IPS DF 19.7 (cell line): Measurements from ENCODE around the gene SLC25A21.
"Not testable (repeated sequence)": the region's sequence is repeated elsewhere in the genome, so short reads cannot be mapped to it uniquely, and the experiment has no call there.

Experiments used
- DNase-seq: peaks from one replicate; pipeline ENCODE4 v3.0.0-alpha.2; 2013; ENCODE audit warnings: low read depth, low spot score

SLC25A21 gene

DNA sequence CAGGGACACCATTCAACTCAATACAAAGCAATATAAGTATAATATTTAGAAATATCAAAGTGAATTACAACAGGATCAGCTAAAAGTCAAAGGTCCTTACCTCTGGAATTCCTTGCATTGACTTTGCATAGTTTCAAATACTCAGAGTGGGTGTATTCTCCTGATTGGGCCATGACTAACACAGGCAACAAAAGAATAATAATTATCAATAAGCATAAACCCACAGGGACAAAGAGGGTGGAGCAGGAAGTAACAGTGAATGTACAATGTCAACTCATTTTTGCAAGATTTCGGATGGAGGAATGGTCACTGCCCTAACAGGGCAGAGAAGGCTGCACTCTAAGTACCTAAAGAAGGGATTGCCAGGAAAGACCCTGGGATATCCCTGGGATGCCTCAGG is 303.3 kb downstream of the SLC25A21 start:
- DNase-seq: no peak

DNA sequence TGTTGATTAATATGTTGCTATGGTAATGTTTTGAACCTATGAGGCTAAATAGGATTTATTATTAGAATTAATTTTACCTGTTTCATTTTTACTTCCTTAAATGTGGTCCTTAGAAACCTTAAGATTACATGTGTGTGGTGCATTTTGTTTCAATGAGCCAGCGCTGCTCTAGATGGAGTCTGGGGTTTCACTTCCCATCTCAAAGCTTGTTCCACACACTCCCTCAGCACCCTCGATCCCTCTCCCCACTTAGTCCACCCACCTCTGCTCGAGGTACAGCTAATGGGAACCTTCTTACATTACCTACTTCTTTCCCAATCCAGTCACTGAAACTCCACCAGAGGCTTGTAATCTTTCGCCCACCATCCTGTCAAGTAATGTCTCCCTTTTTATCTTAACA is 305.5 kb downstream of the SLC25A21 start:
- DNase-seq: no peak

DNA sequence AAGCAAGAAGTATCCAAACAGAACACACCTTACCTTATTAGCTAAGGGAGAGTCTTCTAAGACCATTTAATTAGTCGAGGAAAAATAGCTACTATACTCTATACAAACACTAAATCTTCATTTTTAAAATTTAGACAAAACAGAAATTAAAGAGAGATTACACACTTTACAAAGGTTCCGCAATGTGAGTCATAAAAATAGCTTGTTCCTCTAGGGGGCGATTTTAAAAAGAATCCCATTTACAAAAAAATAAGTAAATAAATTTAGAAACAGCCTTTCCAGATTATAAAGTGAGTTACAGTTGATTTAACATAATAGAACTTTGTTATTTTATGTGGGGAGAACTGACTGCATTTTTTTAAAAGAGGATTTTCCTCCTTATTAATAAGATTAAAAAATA is 309.1 kb downstream of the SLC25A21 start:
- DNase-seq: no peak

DNA sequence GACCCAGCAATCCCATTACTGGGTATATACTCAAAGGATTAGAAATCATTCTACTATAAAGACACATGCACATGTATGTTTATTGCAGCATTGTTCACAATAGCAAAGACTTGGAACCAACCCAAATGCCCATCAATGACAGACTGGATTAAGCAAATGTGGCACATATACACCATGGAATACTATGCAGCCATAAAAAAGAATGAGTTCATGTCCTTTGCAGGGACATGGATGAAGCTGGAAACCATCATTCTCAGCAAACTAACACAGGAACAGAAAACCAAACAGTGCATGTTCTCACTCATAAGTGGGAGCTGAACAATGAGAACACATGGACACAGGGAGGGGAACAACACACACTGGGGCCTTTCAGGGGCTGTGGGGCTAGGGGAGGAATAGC is 310.2 kb downstream of the SLC25A21 start:
- DNase-seq: not testable (repeated sequence)

DNA sequence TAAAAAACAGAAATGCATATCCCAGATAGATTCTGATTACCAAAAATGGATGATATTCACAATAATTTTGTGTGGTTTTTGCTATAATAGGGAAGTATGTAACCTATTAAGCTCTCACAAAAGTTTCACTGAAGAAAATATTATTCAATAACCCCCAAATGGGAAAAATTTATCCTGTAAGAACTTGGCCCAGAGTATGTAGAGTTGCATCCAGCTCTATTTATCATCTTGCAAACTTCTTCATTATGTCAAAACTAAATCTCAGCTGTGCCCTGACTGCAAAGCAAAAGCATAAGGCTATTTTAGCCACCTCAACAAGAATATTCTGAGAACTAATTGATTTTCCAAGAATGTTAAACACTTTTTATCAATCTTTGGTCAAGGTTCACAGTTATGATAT is 311.6 kb downstream of the SLC25A21 start:
- DNase-seq: no peak

DNA sequence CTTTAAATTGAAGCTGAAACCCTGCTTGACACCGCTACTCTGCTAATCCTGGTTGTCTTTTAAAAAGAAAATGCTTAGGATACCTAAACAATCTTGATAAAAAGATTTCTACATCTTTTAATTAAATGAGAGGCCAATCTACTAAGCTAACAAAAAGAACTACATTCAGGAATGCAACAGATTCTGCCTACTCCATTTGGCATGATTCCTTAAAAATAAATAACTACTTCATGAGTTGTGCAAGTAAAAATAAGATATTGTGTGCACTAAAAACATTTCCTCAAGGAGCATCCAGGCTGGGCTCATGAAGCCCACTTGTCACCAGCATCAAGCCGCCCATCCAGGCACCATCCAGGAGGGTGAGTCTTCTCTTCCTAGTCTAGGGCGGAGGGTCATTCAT is 313.3 kb downstream of the SLC25A21 start:
- no peak for DNase-seq

DNA sequence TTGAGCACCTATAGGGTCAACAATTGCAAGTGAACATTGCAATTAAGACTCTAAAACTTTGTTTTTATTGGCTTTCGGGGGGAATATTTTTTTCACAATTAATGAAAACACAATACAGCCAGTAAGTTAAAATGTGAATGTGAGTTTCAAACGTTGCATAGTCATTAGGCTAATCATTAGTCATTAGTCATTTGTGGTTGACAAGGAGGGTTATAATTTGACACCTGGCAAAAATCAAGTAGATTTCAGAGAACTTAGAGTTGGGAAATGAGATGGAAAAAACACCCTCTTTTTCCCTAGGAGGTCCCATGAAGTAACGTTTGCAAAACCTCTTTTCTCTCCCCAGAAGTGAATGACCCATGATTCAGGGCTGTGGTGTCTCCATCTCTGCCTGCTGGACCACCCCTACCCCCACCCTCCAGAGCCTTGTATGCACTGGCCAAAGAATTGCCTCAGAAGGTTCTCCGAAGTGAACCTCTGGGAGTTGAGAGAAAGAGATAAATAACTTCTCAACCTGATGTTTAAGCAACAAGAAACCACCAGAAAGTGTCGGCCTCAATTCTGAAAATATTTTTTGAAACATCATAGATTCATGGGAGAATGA is 314.5 kb downstream of the SLC25A21 start:
- no peak for DNase-seq

DNA sequence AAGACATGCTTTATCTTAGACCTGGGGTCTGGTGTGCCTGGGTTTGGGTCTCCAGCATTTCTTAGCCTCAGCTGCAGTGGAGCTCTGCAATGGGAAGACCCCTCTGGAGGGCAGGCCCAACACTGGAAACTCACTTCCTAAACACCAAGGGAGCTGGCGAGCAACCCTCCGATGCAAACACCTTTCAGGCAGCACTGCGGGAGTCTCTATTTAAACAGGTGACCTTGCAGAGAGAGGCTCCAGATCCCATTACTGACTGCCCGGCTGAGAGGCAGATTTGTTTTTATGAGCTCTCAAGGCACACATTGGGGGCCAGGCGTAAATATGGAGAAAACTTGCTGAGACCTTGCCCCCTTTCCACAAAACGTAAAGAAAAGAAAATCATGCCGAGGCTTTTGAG is 315.3 kb downstream of the SLC25A21 start:
- no peak for DNase-seq

DNA sequence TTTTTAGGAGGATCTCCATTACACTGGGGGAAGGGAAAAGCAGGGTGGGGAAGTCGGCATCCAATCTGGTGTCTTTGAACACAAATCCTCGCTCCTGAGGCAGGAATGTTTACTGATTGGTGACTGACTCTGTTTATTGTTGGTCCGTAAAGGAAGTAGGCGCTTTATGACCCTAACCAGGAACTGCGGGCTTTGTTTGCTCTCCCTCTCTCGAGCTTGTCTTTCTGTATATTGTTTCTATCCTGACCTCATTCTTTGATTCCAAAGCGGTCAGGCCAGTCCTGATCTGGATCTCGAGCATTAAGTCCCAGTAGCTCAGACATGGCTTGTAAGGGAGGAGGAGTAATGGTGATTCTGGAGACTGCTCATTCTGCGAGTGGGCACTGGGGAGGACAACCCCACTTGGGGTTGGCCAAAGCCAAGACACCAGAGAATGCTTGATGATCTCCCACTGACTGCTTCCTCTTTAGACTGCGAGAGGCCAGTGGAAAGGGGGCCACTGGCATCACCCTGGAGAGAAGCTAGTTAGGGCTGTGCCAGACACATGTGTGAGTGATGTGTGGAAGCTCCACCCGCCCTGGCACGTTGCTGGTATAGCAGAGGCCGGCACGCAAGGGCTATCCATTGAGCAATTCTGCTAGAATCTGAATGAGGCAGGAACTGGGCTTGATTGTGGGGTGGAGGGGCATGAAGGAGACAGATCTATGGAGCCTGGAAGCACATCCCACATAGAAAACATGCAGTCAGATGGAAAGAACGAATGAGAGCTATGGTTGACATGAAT is 316.1 kb downstream of the SLC25A21 start:
- DNase-seq: no peak

DNA sequence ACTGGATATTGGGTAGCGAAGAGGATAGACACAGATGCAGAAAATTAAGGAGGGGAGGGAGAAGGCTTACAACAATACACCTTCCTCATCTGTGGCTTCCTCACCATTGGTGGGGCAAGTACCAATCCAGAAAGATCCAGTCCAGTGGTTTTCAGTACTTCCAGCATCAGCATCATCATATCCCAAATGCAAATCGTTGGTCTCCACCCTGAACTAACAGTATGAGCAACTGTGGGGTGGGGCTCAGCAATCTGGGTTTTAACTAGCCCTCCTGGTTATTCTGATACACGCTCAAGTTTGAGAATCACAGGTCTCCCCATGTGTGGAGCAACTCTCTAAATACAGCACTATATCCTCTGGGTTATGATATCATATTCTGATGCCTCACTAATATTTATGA is 317.0 kb downstream of the SLC25A21 start:
- no peak for DNase-seq

DNA sequence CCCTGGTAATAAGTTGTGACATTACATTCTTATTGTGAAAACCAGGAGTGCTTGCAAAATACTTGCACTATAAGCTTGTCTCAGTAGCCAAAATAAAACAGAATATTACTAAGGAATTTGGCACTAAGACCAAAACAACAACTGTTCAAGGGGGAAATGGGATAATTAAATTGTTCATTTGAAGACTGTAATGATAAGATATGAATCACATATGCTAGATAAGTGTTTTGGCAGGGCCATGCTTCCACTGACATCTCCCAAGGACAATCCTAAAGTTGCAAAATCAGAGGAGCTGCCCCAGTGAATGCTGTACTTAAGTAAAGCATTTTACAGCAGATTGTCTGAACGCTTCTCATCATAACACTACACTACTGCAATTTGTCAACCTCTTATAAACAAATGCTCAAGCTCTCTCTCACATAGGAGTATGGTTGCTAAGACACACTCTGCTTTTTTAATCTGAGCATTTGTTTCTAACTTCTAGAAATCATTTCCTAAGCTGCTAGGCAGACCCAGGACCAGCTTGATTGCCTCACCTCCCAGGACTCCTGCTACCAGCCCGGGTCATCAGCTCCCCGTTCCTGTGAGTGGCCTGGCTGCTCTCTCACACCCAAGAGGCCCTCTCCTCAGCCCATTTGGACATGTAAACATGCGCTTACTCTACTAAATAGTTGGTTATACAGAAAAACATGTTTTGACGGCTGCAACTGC is 319.3 kb downstream of the SLC25A21 start:
- no peak for DNase-seq

DNA sequence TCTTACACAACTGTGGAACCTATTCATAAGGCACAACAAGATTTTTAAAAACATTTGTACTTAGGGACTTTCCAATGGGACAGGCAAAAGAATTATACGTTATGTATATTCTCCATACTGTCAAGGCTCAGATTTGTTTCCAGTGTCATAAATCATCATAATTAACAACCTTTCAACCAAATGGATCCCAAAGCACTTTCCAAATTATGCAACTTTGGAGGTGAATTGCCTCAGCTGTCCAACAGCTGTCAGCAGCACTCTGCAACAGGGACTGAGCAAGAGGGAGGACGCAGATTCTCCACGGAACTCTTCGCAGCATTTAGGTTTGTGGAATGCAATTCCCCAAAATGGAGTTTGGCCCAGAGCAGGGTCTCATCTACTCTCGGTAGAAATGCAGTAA is 324.2 kb downstream of the SLC25A21 start:
- no peak for DNase-seq

DNA sequence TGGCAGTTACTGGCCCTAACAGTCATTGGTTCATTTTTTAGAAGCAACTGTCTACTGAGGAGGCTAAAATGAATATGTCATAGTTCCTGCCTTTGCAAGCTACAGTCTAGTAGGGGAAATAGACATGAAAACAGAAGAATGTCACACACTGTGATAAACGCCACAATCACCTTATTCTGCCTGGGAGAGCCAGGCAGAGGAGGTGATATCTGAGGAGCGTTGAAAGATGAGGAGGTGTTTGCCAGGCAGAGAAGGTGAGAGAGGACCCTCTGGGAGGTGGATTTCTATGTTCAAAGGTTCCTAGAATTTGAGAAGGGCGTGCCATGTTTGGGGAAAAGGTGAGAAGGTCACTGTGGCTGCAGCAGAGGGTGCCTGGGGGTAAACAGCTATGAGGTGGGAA is 325.0 kb downstream of the SLC25A21 start:
- no peak for DNase-seq

DNA sequence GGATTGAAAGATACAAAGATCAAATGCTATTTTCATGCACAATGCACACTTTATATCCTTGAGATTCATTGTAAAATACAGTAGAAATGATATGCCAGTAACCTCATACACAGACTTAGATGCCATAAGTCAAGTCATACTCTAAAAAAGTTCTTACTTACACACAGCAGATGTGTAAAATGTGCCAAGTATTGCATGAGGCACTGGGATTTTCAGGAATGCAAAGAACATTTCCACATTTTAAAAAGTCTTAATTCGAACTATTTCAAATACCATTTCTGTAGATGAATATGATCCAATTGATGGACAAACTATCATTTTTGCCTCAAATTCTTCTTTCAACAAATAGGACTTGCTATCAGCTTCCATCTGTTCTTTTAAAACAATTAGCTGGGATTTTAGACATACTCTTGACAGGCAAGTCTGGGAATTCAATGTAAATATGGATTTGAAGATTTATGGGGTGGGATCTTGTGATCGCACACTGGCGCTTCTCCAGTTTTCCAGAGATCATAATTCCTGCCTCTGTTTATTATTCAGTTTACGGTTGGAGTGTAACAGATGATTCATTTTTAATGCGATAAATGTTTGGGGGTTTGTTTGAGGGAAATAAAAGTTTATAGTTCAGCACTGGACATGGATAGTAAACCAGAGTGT is 326.9 kb downstream of the SLC25A21 start:
- no peak for DNase-seq

DNA sequence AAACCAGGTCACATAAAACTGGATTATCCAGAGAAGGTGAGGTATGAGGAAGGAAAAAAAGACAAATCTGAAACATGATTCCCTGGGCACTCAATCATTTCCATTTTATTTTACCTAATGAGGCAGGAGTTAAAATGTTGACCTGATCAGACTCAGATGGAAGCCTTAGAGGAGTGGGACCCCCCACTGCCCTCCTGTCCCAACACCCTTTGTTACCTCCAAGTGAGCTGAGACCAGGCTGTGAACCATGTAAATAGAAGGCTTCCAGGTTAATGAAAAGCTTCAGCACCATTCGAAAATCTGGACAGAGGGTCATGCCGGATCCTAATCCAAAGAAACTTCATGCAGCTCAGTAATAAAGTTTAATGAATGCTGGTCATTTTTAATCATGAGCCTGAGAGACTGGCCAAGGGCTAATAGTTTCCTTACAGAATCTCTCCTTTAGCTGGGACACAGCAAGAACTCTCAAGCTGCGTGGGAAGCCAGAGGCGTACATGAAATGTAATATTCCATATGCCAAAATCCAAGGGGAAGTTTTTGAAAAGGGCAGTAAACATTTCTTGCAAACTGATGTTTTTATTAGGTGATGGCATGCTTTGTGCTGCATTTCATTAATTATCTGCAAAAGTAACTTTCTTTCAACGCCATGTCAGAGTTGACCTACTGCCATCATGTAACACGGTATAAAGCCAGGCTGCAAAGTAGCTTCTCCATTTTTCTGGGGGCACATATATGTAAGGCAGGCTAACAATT is 327.8 kb downstream of the SLC25A21 start:
- no peak for DNase-seq

DNA sequence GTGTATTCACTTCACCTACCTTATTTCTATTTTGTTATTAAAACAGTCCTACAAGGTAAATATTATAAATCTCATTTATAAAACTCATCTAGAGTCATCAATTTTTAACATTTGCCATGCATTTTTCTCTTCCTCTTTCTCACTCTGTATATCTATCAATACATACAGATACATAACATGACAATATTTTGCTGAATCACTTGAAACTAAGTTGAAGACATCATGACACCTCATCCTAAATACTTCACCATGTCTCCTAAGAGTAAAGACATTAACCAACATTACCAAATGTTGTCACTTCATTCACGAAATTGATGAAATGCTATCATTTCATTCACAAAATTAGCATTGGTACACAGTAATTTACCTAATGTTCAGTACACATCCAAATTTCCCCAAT is 329.0 kb downstream of the SLC25A21 start:
- DNase-seq: no peak

DNA sequence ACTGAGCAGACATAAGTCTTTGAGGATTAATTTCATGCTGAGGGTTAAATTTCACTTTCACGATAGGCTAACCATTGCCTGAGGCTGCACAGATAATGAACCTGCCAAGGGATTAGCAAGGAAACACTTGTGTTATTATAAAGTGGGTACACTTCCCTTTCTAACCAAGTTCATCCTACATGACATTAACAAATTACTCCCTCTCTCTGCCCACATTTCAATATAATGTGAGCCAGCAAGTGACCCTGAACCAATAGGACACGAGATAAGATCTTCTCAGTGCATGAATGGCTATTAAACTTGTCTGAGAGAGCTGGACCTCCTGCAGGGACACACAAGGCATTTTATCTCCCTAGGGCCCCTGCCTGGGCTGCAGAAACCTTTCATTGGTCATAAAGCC is 337.3 kb downstream of the SLC25A21 start:
- no peak for DNase-seq

DNA sequence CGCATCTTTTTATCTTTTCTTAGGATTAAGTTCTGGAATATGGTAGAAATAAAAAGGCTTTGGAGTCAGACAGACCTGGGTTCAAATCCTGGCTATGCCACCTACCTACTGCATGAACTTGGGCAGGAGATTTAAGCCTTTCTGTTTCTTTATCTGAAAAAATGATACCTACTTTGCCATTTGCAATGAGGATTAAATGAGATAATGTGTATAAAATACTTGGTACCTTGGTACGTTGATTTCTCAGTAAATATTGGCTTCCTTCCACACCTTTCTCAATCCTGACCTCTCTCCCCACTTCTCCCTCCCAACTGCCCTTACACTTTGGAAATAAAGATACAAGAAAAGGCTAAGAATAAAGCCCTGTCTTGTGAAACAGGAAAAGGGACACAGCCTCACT is 338.1 kb downstream of the SLC25A21 start:
- DNase-seq: no peak

DNA sequence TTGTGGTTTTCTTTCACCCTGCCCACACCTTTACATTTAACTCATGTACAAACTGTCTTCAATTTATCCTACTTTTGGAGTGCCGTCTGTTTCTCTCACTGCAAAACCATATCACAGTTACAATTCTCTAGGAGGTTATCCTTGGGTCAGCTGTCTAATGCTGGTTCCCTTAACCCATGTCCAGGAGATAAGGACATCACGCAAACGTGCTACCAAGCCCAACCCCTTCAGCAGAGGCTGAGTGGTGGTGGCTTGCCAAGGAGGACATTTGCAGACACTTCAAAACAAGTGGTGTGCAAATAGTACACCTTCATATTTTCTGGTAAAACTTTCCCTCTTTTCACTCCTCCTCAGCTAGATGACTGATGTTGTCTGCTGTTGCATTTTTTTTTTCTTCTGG is 342.9 kb downstream of the SLC25A21 start:
- DNase-seq: no peak

DNA sequence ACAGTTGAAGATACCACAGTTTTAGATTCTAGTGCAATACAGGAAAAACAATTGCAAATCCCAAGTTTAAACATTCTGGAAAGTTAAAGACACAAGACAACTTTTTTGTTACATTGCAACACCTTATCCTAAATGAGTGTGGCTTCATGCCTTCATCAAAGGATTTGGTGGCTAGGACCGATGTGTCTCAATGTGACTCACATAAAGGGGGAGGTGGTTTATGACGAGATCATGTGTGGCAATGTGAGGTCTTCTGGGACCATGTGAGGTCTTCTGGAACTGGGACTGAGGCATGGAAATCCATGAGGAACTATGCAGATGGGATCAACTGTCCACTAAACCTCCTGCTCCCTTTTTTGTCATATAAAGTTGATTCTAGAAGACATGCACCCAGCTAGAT is 344.5 kb downstream of the SLC25A21 start:
- no peak for DNase-seq

DNA sequence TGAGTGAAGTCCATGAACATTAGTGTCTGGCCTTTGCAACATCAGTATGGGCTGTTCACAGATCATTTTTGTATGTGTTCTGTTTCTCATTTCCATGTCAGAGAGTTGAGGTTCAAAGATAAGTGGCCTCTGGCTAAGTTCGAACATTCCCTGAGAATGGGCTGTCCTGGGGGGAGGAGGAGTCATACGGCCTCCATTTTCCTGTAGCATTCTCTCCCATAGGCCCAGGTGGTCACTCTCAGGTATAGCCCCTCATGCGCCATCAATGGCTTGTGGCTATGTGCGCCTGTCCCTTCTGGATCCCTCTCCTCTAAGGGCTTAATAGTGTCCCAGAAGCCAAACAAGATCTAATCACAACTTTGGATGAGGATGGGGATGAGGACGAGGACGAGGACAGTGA is 345.8 kb downstream of the SLC25A21 start:
- DNase-seq: no peak

DNA sequence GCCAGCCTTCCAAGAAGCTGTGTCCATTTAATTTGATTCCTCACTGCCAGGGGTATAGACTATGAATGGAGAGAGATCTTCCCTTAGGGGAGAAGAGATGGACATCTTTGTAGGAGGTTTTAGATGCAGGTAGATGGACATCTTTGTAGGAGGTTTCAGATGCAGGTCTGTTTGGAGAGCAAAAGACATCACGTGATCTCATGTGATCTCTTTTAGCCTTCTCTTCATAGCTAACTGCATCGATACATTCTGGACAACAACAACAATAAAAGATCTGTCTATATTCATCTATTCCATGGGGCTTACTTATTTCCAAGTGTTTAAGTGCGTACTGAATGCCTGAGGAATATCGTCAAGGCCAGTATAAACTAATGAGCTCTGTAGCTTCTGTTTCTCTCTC is 347.6 kb downstream of the SLC25A21 start:
- DNase-seq: no peak
